NCI-H69 (cell line): Measurements from ENCODE around the gene TRIM2.
A peak's percentile ranks its signal among the peaks of the same experiment; 100 is the strongest.
"Not testable (repeated sequence)": the region's sequence is repeated elsewhere in the genome, so short reads cannot be mapped to it uniquely, and the experiment has no call there.

Source experiments
- DNase-seq: peaks from one replicate; lab custom pipeline; 2025; lab: John Stamatoyannopoulos, UW

The TRIM2 gene

GRCh38 chr4:153204247-153204671 is at the start of gene TRIM2:
Gene TRIM2 (plus strand): TSS chr4:153204443. CDS start chr4:153204531, 88 bp downstream.
- DNase-seq = peak; percentile 92

GRCh38 chr4:153155686-153156085 is 48.6 kb upstream of the TRIM2 start:
- no peak for DNase-seq

- DNase-seq = peak; percentile 26
Observed at GRCh38 chr4:153156263-153156662, 48.0 kb upstream of the TRIM2 start.

GRCh38 chr4:153156721-153157120 is 47.5 kb upstream of the TRIM2 start:
- DNase-seq = no peak

- DNase-seq = no peak
Observed at GRCh38 chr4:153159016-153159415, 45.2 kb upstream of the TRIM2 start.

- DNase-seq = no peak
Observed at GRCh38 chr4:153159728-153160221, 44.5 kb upstream of the TRIM2 start.

- DNase-seq = no peak
Observed at GRCh38 chr4:153160821-153161220, 43.4 kb upstream of the TRIM2 start.

GRCh38 chr4:153161226-153161963 is 42.8 kb upstream of the TRIM2 start:
- DNase-seq = peak; percentile 53

GRCh38 chr4:153165236-153165635 is 39.0 kb upstream of the TRIM2 start:
- DNase-seq = not testable (repeated sequence)

- peak; percentile 40 for DNase-seq
Observed at GRCh38 chr4:153166716-153167501, 37.3 kb upstream of the TRIM2 start.

- no peak for DNase-seq
Observed at GRCh38 chr4:153169776-153170175, 34.5 kb upstream of the TRIM2 start.

GRCh38 chr4:153170407-153170806 is 33.8 kb upstream of the TRIM2 start:
- DNase-seq = no peak

- no peak for DNase-seq
Observed at GRCh38 chr4:153174821-153175567, 29.2 kb upstream of the TRIM2 start.

- DNase-seq = peak; percentile 10
Observed at GRCh38 chr4:153176938-153177337, 27.3 kb upstream of the TRIM2 start.

GRCh38 chr4:153177841-153178240 is 26.4 kb upstream of the TRIM2 start:
- DNase-seq = peak; percentile 54

- no peak for DNase-seq
Observed at GRCh38 chr4:153179100-153179499, 25.1 kb upstream of the TRIM2 start.

GRCh38 chr4:153181293-153181692 is 22.9 kb upstream of the TRIM2 start:
- no peak for DNase-seq

GRCh38 chr4:153181700-153182099 is 22.5 kb upstream of the TRIM2 start:
- no peak for DNase-seq

GRCh38 chr4:153183146-153183545 is 21.1 kb upstream of the TRIM2 start:
- no peak for DNase-seq

- no peak for DNase-seq
Observed at GRCh38 chr4:153185331-153185852, 18.9 kb upstream of the TRIM2 start.

- DNase-seq = no peak
Observed at GRCh38 chr4:153186046-153186728, 18.1 kb upstream of the TRIM2 start.
